HG03442 (cell line): Measurements from ENCODE around the gene SLC15A3.
A peak's percentile ranks its signal among the peaks of the same experiment; 100 is the strongest.

Experiments used
- ATAC-seq: cut with Tn5 transposase; IDR thresholded peaks from one replicate; pipeline ENCODE4 v1.9.1; 2021; ENCODE audit warnings: mild to moderate bottlenecking, moderate library complexity; ENCODE audit not compliant: unreplicated experiment

Gene SLC15A3

DNA sequence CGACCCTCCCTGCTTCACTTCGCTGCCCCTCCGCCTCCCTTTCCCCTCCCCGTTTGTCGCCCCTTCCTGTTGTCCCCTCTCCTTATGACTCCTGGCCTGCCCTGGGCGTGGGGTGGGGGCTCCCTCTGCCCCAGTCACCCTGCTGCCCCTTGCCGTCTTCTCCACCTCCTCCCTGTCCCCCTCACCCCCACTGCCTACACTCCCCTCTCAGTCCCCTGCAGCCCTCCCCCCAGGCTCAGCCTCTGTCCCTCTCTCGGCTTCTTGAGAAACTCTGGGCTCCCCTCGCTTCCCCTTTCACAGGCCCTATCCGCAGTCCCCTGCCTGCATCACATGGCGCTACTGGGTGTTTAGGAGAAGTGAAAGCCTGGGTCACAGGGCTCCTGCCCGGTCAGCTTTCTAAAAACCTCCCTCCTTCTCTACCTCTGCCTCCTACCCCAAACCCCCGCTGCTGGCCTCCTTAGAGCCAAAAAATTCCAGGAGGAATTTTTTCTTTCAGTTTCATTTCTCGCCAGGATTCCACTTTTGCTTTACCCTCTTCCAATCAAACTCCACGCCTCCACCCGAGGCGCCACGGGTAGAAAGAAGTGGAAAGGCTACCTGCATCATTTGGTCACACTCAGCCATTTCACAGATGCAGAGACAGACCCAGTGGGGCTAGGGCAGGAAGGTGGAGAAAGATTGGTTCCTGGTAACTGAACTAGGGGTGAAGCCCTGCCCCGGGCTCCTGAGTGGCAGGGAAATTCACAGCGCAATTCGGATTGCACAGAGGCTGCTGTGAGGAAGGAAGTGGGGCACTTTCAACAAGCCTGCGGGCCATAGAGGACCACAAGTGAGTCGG lies at the start of gene SLC15A3:
SLC15A3 (minus strand) TSS at position 273 of the 838 bp plus-strand sequence. CDS start 625 bp downstream, outside the sequence.
- ATAC-seq, result peak; percentile 62

DNA sequence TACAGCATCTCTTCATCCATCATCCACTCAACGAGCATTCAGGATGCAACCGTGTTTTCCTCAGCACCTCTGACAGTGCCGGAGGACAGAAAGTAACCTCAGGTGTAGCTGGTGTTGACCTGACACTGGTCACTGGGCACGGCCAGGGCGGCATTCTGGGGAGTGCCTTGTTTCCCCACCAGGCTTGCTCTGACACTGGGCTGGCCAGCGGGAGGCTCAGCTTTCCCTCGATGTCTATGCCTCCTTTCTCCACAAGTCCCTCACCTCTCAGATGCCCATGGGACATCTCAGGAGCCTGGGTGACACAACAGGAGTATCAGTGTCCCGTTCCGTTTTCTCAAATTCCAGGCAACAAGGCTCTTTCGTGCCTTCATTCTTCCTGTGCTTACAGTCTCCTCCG lies 48.5 kb upstream of the SLC15A3 start:
- ATAC-seq, result no peak

DNA sequence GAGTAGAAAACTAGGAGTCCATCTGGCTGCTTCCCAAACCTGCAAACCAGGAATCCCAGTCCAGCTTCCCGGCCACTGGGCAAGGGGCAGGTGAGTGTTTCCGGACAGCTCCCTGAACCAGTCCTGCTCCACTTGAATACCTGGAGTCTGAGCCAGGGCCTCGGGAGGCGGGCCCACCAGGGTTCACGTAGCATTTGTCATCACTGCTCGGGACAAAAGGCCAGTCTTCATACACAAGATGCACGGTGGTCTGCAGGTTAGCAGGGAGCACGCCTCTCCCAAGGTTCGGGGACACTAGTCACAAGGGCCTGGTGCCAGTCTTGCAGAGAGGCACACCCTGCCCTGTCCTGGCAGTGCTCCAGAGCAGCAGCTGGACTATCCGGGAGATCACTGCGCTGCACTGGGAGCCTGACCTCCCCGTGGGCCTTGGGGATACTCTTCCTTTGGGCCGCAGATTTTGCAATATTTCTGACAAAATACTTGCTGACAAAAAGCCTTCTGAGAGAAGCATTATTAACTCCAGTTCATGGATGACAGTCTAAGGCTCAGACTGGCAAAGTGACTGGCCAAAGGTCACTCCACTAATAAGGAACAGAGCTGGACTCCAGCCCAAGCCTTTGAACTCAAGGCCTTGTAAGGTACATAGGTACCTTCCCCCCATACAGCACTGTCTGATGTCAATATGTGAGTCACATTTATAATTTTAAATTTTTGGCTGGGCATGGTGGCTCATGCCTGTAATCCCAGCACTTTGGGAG lies 44.6 kb upstream of the SLC15A3 start:
- no peak for ATAC-seq

DNA sequence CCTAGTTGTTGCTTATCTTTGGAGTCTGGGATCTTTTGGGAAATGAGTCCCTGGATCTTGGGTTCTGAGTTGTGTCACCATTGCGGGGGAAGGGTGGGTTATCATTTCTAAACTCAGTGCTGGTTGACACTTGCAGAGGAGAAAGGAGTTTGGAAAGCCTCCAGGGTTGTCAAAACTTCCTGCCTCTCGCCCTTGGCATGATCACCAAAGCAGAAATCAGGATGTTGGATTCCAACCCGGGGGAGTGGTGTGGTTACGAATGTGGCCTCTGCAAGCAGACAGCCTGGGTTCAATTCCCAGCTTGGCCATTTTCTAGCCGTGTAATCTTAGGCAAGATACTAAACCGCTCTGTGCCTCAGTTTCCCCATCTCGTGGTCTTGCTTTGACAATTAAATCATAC lies 43.8 kb upstream of the SLC15A3 start:
- ATAC-seq, result no peak

DNA sequence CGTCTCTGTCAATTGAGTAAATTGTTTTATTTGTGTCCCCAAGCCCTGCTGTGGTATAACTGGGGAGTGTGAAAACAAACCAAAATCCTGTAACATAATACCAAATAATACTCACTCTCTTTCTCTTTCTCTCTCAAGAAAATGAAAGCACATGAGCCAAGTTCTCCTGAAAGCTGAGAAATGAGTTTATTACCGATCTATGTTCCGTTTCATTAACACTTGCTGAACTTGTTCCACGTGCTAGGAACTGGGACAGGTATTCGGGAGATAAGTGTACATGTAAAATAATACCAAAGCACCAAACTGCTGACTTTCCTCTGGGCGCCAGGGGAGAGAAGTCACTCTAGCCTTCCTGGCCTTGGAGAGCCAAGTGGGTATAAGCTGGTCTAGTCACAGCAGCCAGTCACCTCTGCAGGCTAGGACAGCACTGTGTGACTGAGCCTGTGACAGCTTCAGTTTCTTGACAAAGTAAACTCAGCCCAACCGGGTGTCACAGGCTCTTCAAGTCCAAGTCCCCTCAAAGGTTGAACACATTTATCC lies 42.6 kb upstream of the SLC15A3 start:
- no peak for ATAC-seq

DNA sequence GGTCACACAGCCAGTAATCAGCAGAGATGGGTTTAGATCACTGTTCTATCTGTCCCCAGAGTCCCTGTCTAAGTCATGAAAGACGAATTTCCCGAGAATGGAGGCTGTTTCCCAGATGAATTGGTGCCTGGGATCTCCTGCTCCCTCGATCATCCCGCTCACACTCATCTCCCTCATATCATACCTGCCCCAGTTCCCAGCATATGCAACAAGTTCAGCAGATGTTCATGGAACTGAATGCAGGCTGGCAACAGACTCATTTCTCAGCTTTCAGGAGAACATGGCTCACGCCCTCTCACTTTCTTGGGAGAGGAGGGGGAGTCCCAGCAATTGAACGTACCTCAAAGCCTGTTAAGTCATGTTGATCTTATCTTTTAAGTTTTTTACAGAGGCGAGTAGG lies 41.6 kb upstream of the SLC15A3 start:
- no peak for ATAC-seq

DNA sequence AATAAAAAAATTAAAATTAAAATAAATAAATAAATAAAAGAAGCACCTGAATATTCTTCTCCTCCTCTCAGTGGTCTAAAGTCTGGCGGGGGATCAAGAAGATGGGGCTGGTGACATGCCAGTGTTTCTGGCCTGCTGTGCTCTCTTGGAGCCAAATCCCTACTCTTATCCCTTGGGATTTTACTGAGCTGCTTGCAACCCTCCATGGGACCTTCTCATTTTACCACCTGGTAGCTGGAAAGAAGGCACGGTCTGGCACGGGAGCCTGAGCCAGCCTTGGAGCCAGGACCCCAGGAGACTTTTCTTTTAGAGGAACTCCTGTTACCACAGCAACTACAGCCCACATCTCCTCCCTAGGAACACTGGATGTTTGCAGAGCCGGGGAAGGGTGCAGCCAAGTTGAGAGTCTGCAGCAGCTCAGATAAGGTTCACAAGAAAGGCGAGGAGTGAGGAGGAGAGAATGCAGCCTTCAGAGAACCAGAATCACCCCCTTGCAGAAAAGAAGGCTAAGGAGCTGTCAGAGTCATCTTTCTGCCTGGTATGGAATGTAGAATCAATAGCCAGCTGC lies 41.0 kb upstream of the SLC15A3 start:
- ATAC-seq, result no peak

DNA sequence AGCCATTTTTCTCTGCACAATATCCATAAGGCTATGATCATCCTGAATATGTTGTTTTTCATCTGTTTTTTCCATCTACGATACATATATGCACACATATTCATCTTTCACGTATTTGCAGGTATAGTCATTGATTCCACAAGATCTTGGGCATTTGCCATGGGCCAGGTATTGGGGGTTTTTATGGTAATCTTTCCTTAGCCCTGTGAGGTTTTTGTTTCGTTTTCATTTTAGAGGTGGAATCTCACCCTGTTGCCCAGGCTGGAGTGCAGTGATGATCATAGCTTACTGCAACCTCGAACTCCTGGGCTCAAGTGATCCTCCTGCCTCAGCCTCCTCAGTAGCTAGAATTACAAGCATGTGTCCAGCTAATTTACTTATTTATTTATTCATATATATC lies 39.5 kb upstream of the SLC15A3 start:
- no peak for ATAC-seq

DNA sequence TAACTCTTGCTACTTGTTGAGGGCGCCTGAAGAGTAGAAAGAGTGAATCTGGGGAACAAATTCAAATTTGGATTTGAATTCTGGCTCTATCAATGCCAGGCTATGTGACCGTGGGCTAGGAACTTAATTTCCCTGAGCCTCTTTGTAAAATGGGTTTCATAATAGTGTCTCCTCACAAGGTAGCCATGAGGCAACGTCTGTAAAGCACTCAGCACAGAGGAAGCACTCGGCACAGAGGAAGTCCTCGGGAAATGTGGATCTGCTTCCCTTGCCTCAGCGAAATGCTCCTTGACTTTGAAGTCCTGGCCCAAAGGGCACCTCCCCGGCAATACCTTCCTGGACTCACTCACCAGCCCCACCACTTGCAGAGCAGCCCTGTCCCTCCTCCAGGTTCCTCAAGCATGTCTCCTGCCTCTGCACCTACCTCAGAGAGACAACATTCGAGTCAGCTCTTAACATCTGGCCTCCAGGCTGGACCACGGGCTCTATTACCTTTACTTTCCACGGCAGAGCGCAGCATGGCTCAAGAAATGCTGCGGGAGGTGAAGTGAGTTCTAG lies 37.2 kb upstream of the SLC15A3 start:
- ATAC-seq, result peak; percentile 49

DNA sequence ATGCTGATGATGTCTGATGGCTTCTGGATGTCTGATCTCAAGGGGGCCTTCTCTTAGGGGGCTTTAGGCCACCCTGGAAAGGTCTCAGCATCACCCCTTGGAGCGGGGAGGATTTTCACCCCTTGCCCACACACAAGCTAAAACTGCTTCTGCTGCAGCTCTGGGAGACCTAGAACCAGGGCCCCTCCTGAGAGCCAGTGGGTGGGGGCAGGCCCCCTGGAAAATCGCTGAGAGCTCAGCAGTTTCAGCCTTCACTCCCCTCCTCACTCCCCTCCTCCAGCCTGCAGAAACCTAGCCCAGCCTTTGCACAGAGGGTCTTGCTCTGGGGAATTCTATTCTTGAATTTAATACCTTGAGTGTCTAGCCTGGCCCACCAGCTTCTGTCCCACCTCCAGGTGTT lies 36.7 kb upstream of the SLC15A3 start:
- no peak for ATAC-seq

DNA sequence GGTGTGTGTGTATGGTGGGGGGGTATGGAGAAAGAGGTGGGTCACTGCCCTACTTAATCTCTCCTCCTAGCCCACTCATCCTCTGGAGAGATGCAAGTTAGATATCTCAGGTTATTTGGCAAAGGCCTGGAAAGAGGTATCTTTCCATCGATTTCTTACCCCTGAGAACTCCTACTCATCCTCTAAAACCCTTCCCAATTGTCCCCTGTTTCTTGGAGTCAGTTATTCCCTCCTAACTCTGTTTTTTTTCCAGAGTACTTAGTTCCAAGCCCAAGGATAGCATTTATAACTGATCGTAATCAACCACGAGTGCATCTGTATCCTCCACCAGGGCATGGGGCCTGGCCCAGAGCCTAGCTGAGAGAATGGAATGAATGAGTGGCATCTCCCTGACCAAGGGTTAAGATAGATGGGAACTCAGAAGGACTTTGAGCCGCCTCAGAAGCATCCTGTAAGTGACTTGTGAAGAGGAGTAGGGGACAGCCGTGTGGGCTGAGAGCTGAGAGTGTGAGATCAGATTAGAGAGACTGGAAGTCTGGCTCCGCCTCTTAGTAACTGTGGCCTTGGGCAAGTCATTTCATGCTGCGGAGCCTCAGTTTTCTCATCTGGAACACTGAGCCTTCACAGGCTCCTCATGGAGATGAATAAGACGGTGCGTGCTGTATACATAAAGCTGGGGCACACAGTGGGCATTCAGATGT lies 35.8 kb upstream of the SLC15A3 start:
- ATAC-seq, result no peak

DNA sequence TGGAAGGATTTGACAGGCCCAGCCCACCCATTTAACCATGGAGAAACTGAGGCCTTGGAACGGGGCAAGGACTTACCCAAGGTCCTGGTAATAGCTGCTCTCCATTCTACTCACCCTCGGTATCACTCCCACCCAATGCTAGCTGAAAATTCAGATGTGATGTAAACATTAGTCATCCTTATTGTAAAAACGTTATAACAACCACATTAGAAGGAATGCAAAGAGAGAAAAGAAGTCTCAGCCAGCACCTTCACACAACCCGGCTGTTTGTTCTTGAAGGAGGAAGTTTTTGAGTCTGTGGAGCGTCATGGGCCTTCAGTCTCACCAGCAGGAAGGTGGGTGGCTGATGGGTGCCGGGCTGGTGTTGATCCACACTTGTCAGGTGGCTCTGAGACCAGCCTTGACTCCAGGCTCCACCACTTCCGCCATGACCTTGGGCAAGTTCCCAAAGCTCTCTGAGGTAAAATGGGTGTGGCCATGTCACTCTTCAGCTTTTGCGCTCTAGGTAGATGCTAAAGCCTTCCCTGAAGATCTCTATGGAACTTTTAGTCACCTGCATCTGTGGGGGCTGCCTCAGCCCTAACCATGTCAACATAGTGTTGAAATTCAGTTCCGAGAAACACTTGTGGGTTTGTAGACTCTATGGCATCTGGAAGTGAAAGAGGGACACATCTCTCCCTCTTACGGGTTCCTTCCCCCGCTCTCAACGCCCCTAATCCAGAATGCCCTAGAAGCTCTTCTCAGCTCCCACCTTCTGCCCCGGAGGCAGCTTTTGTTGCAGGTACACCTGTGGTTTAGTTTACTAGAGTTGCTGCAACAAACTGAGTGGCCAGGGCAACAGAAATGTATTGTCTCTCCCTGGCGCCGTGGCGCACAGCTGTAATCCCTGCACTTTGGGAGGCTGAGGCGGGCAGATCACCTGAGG lies 34.3 kb upstream of the SLC15A3 start:
- ATAC-seq, result no peak

DNA sequence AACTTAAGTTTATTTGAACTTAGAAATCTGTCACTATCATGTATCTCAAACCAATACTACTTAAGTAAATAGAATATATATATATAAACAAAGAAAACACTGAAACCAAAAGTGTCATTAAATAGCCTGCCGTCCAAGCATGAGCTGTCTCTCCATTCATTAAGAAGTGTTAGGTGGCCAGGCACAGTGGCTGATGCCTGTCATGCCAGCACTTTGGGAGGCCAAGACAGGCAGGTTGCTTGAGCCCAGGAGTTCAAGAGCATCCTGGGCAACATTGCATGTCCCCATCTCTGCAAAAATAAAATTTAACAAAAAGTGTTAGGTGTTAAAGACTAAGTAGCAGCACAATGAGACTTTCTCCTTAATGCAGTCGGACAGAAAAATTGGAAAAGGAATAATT lies 33.5 kb upstream of the SLC15A3 start:
- no peak for ATAC-seq

DNA sequence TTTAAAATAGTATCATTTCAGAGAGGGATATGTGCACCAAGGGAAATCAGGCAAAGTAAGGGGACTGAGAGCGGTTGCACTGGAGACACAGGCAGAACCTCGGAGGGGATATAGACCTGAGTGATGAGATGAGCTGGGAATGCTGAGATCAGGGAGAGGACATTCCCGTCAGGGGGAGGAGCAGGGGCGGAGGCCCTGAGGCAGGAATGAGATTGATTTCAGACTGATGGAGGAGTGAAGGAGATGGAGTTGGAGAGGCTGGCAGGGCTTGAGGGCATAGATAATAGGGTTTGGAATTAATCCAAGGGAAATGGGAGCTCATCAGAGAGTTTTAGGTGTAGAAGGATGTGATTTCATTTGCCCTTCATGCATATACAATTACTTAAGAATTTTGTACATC lies 32.7 kb upstream of the SLC15A3 start:
- ATAC-seq, result no peak

DNA sequence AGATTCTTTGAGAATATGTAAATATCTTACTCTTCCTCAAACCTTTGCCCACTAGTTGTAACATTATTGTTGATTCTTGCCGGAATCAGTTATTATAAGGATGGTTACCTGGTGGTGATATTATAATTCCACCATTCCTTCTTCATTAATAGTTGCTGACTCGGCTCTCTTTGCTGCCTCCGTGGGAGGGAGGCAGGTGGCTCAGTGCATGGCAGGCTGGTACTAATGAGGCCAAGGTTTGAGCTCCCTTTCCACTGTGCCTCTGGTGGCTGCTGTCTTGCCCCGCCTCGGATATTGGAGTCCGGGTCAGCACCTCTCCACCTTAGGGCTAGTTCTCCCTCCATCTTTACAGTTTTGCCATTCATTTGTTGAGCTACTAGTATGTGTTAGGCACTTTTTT lies 32.2 kb upstream of the SLC15A3 start:
- ATAC-seq, result no peak

DNA sequence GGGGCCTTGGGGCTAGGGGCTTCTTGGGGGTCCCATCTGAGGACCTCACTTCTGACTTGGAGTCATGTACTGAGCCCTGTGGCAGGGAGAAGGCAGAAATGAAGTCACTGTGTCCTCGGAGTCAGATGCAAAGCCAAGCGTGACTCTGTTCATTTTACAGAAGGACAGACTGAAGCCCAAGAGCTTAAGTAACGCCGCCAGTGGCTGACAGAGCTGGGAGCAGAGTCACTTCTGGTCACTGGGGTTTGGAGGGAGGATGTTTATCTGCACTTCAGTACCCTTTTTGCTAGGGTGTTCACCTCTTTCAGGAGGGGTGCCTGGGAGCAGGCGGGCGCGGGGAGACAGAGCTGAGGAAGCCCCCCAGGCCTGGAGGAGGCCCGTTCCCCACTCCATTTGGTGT lies 30.2 kb upstream of the SLC15A3 start:
- ATAC-seq, result no peak

DNA sequence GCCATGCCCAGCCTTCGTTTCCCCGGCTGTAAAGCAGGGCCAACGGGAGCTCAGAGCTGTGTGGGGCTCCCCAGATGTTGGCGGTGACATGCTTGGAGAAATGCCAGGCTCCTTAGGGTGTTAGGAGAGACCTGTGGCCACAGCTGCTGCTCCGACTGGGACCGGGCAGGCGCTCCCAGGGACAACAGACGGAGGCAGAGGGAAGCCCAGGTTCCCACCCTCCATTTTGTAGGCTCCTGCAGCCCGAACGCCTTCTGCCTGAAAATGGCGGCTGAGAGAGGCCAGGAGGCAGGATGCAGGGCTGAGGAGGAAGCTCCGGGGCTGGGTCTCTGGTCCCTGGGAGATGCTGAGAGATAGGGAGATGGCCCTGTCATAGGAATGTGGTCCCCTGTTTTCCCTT lies 29.5 kb upstream of the SLC15A3 start:
- no peak for ATAC-seq

DNA sequence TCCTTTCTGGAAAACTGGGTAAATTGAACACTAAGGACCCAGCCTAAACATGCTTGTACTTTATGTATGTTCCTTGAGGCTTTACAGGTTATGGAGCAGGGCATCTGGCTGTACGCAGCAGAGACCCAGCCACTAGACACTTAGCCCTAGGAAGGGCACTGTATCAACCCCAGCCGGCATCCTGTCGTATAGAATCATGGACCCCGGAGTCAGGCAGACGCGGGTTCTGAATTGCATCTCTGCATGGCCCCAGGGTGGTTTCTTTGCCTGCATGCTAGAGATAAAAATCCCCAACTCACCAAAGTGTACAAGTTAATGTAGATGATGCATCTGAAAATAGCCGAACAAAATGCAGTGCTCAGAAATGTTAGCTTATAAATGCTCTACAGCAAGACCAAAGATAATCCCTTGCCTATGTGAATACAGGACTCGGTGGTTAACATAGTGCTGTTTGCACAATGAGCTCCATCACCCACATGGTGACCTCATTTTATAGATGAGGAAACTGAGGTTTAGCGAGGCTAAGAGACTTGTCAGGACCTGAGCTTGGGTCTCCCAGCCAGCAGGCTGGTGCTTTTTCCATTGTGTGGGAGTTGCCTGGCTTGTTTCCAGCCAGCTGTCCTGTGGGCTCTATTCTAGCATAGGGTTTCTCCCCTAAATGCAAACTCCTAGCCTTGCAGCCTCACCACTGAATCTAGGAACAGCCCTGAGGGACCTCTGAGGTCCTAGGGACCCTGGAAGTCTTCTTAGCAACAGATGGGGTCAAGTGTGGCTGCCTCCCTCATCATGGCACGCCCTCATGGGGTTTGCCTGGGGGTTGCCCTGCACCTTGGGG lies 26.8 kb upstream of the SLC15A3 start:
- no peak for ATAC-seq

DNA sequence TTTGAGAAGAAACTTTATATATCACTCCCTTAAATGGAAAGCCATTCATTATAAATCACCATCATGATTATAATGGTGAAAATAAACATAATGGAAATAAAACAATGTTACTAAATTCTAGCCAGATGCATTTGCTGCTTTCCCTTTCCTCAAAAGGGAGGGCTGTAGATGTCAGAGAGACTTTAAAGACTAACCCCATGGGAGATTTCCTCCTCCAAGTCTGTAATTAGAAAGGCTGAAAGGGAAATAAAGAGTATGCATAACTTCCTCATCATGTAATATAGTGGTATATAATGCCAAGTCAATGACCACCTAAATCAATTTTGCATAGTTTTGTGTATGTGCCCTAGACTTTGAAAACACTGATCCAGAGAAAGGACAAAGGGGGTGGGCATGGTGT lies 25.9 kb upstream of the SLC15A3 start:
- ATAC-seq, result no peak
